GM20000 (cell line): ENCODE results near the gene ACYP2.
"Not testable (repeated sequence)": the region's sequence is repeated elsewhere in the genome, so short reads cannot be mapped to it uniquely, and the experiment has no call there.

ENCODE experiments used
- DNase-seq: peaks from one replicate; pipeline ENCODE4 v3.0.0; 2012; ENCODE audit warnings: low spot score
- CTCF ChIP-seq: IDR thresholded peaks from 2 replicates; pipeline ENCODE4 v1.5.1; 2012; ENCODE audit warnings: mild to moderate bottlenecking, control low read depth; ENCODE audit errors: extremely low read depth, missing control alignments

ACYP2 gene

GRCh38 chr2:54107903-54108615 lies 7.4 kb upstream of the ACYP2 start:
- no peak for TF ChIP-seq CTCF
- DNase-seq, result no peak

- no peak for TF ChIP-seq CTCF
These were observed 5.6 kb upstream of the ACYP2 start for GRCh38 chr2:54109848-54110247.

GRCh38 chr2:54114479-54114878 lies 936 bp upstream of the ACYP2 start:
- not testable (repeated sequence) for DNase-seq

More at GRCh38 chr2:54109848-54110247, 5.6 kb upstream of the ACYP2 start:
- no peak for DNase-seq

GRCh38 chr2:54114936-54115283 lies 505 bp upstream of the ACYP2 start:
- TF ChIP-seq CTCF, result no peak
- no peak for DNase-seq

GRCh38 chr2:54116598-54116997 lies 1.2 kb downstream of the ACYP2 start:
- not testable (repeated sequence) for DNase-seq

GRCh38 chr2:54120950-54121349 lies 5.5 kb downstream of the ACYP2 start:
- no peak for TF ChIP-seq CTCF
- DNase-seq, result no peak

- DNase-seq, result no peak
- no peak for TF ChIP-seq CTCF
These were observed 6.9 kb downstream of the ACYP2 start for GRCh38 chr2:54122171-54122935.

- DNase-seq, result no peak
- TF ChIP-seq CTCF, result no peak
These were observed 7.5 kb downstream of the ACYP2 start for GRCh38 chr2:54122939-54123338.

- not testable (repeated sequence) for DNase-seq
These were observed 11.8 kb downstream of the ACYP2 start for GRCh38 chr2:54127174-54127573.
